HepG2 (cell line): Measurements from ENCODE around the gene BCAM. TPM values are rescaled to one million over a fixed set of nuclear protein-coding genes. Genes with fewer than 3 reads are reported as not detected.

Experiments
- CHCHD3 ChIP-seq: sonication (generic); formaldehyde crosslinking; IDR thresholded peaks from 2 replicates; pipeline ENCODE4 v1.8.0; 2022; ENCODE audit warnings: mild to moderate bottlenecking, missing genetic modification reagents, moderate library complexity
- ELF1 ChIP-seq: sonication (generic); formaldehyde crosslinking; IDR thresholded peaks from 2 replicates; pipeline ENCODE4 v1.4.0; 2020; ENCODE audit warnings: missing genetic modification reagents
- GTF3A ChIP-seq: sonication (generic); formaldehyde crosslinking; conservative IDR thresholded peaks from 2 replicates; pipeline ENCODE4 v1.4.0; 2020; ENCODE audit warnings: mild to moderate bottlenecking, missing genetic modification reagents
- KMT2B ChIP-seq: IDR thresholded peaks from 2 replicates; pipeline ENCODE4 v1.6.1; 2016; ENCODE audit warnings: missing genetic modification reagents, missing compliant biosample characterization
- MEF2D ChIP-seq: sonication (generic); formaldehyde crosslinking; IDR thresholded peaks from 2 replicates; pipeline ENCODE4 v1.5.1; 2020; ENCODE audit warnings: mild to moderate bottlenecking, missing genetic modification reagents
- PHF21A ChIP-seq: sonication (generic); formaldehyde crosslinking; IDR thresholded peaks from 2 replicates; pipeline ENCODE4 v1.5.0; 2020; ENCODE audit warnings: mild to moderate bottlenecking, missing genetic modification reagents
- POLR2A ChIP-seq, 2 experiments: IDR thresholded peaks; 2 replicates each; pipeline ENCODE4 v1.6.1; 2011; ENCODE audit warnings: low read depth in 2 of 2, low read length in 2 of 2, mild to moderate bottlenecking in 1 of 2, moderate library complexity in 1 of 2; ENCODE audit not compliant: insufficient read depth in 1 of 2
- SAFB2 ChIP-seq: sonication (generic); formaldehyde crosslinking; IDR thresholded peaks from 2 replicates; pipeline ENCODE4 v1.5.1; 2020; ENCODE audit warnings: missing genetic modification reagents, low read depth, mild to moderate bottlenecking, borderline replicate concordance
- SALL1 ChIP-seq: sonication (generic); formaldehyde crosslinking; IDR thresholded peaks from 2 replicates; pipeline ENCODE4 v1.8.0; 2022; ENCODE audit warnings: mild to moderate bottlenecking, missing genetic modification reagents
- TOPORS ChIP-seq: sonication (generic); formaldehyde crosslinking; IDR thresholded peaks from 2 replicates; pipeline ENCODE4 v1.8.0; 2023; ENCODE audit warnings: mild to moderate bottlenecking, missing genetic modification reagents
- ZBTB8A ChIP-seq: sonication (generic); formaldehyde crosslinking; IDR thresholded peaks from 2 replicates; pipeline ENCODE4 v1.4.0; 2020; ENCODE audit warnings: mild to moderate bottlenecking, low read depth, missing genetic modification reagents, borderline replicate concordance
- ZNF160 ChIP-seq: sonication (generic); formaldehyde crosslinking; IDR thresholded peaks from 2 replicates; pipeline ENCODE4 v1.8.0; 2022; ENCODE audit warnings: mild to moderate bottlenecking, inconsistent platforms, missing genetic modification reagents
- ZNF331 ChIP-seq: sonication (generic); formaldehyde crosslinking; IDR thresholded peaks from 2 replicates; pipeline ENCODE4 v1.4.0; 2020; ENCODE audit warnings: missing genetic modification reagents
- ZNF350 ChIP-seq: sonication (generic); formaldehyde crosslinking; IDR thresholded peaks from 2 replicates; pipeline ENCODE4 v1.4.0; 2020; ENCODE audit warnings: mild to moderate bottlenecking, low read depth, missing genetic modification reagents, borderline replicate concordance
- ZNF552 ChIP-seq: sonication (generic); formaldehyde crosslinking; IDR thresholded peaks from 2 replicates; pipeline ENCODE4 v1.9.0; 2022; ENCODE audit warnings: missing genetic modification reagents, mild to moderate bottlenecking, borderline replicate concordance
- ZNF569 ChIP-seq: sonication (generic); formaldehyde crosslinking; IDR thresholded peaks from 2 replicates; pipeline ENCODE4 v1.5.0; 2020; ENCODE audit warnings: mild to moderate bottlenecking, missing genetic modification reagents, moderate library complexity, borderline replicate concordance
- ZNF589 ChIP-seq: sonication (generic); formaldehyde crosslinking; conservative IDR thresholded peaks from 2 replicates; pipeline ENCODE4 v1.8.0; 2022; ENCODE audit warnings: mild to moderate bottlenecking, moderate library complexity, missing genetic modification reagents
- ZNF619 ChIP-seq: sonication (generic); formaldehyde crosslinking; IDR thresholded peaks from 2 replicates; pipeline ENCODE4 v1.4.0; 2020; ENCODE audit warnings: mild to moderate bottlenecking, missing genetic modification reagents
- ZSCAN22 ChIP-seq: sonication (generic); formaldehyde crosslinking; IDR thresholded peaks from 2 replicates; pipeline ENCODE4 v1.4.0; 2020; ENCODE audit warnings: mild to moderate bottlenecking, missing genetic modification reagents
- ZSCAN31 ChIP-seq: sonication (generic); formaldehyde crosslinking; IDR thresholded peaks from 2 replicates; pipeline ENCODE4 v1.5.0; 2020; ENCODE audit warnings: low read depth, mild to moderate bottlenecking, missing genetic modification reagents
- ZZZ3 ChIP-seq: sonication (generic); formaldehyde crosslinking; IDR thresholded peaks from 2 replicates; pipeline ENCODE4 v1.4.0; 2020; ENCODE audit warnings: missing genetic modification reagents, mild to moderate bottlenecking, borderline replicate concordance
- polyA plus RNA-seq, 8 experiments: library from polyadenylated mRNA; depleted of rRNA in 3 of 8; stranded (reverse) in 7 of 8; unstranded in 1 of 8; fragments of >200 nt; fragmentation: Illumina TruSeq in 4 of 8; extraction: Trizol in 4 of 8; gene quantifications; 2 replicates each; pipeline versions ENCODE4 v1.2.1 to v1.2.3, GENCODE V29; 2011 to 2016; ENCODE audit warnings: low read depth in 4 of 8, missing spikeins in 1 of 8, mixed read lengths in 1 of 8; ENCODE audit not compliant: insufficient read depth in 1 of 8
- total RNA-seq, 5 experiments: library from RNA; depleted of rRNA; stranded (reverse); fragments of >200 nt; fragmentation: Illumina TruSeq; extraction: Trizol; gene quantifications; 2 replicates each; pipeline ENCODE4 v1.2.3, GENCODE V29; 2016; ENCODE audit warnings: low read depth in 1 of 5
- TF ChIP-seq, protein P1 (sequence below): sonication (generic); formaldehyde crosslinking; IDR thresholded peaks from 2 replicates; pipeline ENCODE4 v1.5.0; 2020; ENCODE audit warnings: missing genetic modification reagents
- TF ChIP-seq, protein P2 (sequence below): sonication (generic); formaldehyde crosslinking; IDR thresholded peaks from 2 replicates; pipeline ENCODE4 v1.5.0; 2020; ENCODE audit warnings: mild to moderate bottlenecking, low read depth, missing genetic modification reagents, borderline replicate concordance
- TF ChIP-seq, protein P3 (sequence below): sonication (generic); formaldehyde crosslinking; IDR thresholded peaks from 2 replicates; pipeline ENCODE4 v1.9.0; 2022; ENCODE audit warnings: low read depth, missing genetic modification reagents
- TF ChIP-seq, protein P4 (sequence below): sonication (generic); formaldehyde crosslinking; IDR thresholded peaks from 2 replicates; pipeline ENCODE4 v1.4.0; 2020; ENCODE audit warnings: missing genetic modification reagents

Gene BCAM
- total and polyA plus RNA-seq, 2 of the 13 experiments (the other 11 are each of a cell fraction or from before 2014, with no cell fraction given): 51.2 to 62.7 TPM

DNA sequence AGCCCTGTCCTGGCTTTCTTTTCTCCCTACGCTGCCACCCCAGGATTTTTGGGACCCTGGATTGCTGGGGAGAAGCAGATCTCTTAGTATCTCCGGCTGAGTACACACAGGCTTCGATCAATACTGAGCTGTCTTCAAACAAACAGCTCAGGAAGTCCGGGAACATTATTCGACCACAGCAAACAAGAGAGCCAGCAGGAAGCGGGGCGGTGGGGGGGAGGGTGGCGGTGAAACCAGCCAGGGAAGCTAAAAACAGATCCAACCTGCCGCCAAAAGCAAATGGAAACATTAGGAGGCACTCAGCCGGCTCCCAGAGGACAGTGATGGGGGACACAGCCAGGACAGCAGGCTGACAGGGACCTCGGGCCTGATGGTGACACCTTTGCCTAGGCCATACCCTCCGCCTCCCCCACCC, 12.2 kb upstream of the BCAM start (continued):
- TF ChIP-seq, protein P1, sequence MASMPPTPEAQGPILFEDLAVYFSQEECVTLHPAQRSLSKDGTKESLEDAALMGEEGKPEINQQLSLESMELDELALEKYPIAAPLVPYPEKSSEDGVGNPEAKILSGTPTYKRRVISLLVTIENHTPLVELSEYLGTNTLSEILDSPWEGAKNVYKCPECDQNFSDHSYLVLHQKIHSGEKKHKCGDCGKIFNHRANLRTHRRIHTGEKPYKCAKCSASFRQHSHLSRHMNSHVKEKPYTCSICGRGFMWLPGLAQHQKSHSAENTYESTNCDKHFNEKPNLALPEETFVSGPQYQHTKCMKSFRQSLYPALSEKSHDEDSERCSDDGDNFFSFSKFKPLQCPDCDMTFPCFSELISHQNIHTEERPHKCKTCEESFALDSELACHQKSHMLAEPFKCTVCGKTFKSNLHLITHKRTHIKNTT (CRISPR knock-in tag): no peak
- TF ChIP-seq, protein P2, sequence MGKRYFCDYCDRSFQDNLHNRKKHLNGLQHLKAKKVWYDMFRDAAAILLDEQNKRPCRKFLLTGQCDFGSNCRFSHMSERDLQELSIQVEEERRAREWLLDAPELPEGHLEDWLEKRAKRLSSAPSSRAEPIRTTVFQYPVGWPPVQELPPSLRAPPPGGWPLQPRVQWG: no peak
- no peak for TF ChIP-seq ZNF160 (CRISPR knock-in tag)
- no peak for TF ChIP-seq ZBTB8A (CRISPR knock-in tag)
- peak; percentile 91 for TF ChIP-seq ZSCAN22 (CRISPR knock-in tag)
- no peak for TF ChIP-seq ZNF619 (CRISPR knock-in tag)
- peak; percentile 72 for TF ChIP-seq ELF1 (CRISPR knock-in tag)
- TF ChIP-seq, protein P3, sequence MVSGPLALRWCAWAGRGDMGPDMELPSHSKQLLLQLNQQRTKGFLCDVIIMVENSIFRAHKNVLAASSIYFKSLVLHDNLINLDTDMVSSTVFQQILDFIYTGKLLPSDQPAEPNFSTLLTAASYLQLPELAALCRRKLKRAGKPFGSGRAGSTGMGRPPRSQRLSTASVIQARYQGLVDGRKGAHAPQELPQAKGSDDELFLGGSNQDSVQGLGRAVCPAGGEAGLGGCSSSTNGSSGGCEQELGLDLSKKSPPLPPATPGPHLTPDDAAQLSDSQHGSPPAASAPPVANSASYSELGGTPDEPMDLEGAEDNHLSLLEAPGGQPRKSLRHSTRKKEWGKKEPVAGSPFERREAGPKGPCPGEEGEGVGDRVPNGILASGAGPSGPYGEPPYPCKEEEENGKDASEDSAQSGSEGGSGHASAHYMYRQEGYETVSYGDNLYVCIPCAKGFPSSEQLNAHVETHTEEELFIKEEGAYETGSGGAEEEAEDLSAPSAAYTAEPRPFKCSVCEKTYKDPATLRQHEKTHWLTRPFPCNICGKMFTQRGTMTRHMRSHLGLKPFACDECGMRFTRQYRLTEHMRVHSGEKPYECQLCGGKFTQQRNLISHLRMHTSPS (CRISPR knock-in tag): peak; percentile 55; the same call in 1 of the 2 replicates
- no peak for TF ChIP-seq CHCHD3 (CRISPR knock-in tag)
- no peak; the same call in 1 of the 2 replicates for TF ChIP-seq SAFB2 (CRISPR knock-in tag)
- no peak for TF ChIP-seq ZNF589 (CRISPR knock-in tag)
- no peak for TF ChIP-seq GTF3A
- no peak for TF ChIP-seq KMT2B (CRISPR knock-in tag)
- TF ChIP-seq ZNF569 (CRISPR knock-in tag): no peak
- TF ChIP-seq ZSCAN31: 0 out of 2 replicates have a peak, but pooled peaks have one; percentile 28
- TF ChIP-seq ZNF350 (CRISPR knock-in tag): no peak
- TF ChIP-seq ZNF552: no peak
- TF ChIP-seq PHF21A (CRISPR knock-in tag): peak; percentile 83
- TF ChIP-seq ZNF331 (CRISPR knock-in tag): peak; percentile 45; the same call in 1 of the 2 replicates
- 0 out of 4 replicates have a peak, but pooled peaks of 1 of the 2 experiments have one; percentile 27 for TF ChIP-seq POLR2A (IDR thresholded peaks at IDR 0.05; ENCODE audit: insufficient read depth in 1 of 2, low read depth in 2 of 2, low read length in 2 of 2)
- no peak for TF ChIP-seq ZZZ3
- TF ChIP-seq, protein P4, sequence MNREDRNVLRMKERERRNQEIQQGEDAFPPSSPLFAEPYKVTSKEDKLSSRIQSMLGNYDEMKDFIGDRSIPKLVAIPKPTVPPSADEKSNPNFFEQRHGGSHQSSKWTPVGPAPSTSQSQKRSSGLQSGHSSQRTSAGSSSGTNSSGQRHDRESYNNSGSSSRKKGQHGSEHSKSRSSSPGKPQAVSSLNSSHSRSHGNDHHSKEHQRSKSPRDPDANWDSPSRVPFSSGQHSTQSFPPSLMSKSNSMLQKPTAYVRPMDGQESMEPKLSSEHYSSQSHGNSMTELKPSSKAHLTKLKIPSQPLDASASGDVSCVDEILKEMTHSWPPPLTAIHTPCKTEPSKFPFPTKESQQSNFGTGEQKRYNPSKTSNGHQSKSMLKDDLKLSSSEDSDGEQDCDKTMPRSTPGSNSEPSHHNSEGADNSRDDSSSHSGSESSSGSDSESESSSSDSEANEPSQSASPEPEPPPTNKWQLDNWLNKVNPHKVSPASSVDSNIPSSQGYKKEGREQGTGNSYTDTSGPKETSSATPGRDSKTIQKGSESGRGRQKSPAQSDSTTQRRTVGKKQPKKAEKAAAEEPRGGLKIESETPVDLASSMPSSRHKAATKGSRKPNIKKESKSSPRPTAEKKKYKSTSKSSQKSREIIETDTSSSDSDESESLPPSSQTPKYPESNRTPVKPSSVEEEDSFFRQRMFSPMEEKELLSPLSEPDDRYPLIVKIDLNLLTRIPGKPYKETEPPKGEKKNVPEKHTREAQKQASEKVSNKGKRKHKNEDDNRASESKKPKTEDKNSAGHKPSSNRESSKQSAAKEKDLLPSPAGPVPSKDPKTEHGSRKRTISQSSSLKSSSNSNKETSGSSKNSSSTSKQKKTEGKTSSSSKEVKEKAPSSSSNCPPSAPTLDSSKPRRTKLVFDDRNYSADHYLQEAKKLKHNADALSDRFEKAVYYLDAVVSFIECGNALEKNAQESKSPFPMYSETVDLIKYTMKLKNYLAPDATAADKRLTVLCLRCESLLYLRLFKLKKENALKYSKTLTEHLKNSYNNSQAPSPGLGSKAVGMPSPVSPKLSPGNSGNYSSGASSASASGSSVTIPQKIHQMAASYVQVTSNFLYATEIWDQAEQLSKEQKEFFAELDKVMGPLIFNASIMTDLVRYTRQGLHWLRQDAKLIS (CRISPR knock-in tag): no peak
- TF ChIP-seq MEF2D (CRISPR knock-in tag): peak; percentile 73
- TF ChIP-seq TOPORS: no peak
- TF ChIP-seq SALL1 (CRISPR knock-in tag): peak; percentile 76
